WTC11 (cell line): ENCODE measurements around the gene ZFYVE28. TPM values are rescaled to one million over a fixed set of nuclear protein-coding genes. Genes with fewer than 3 reads are reported as not detected.

ENCODE experiments used
- ATAC-seq: fragments of 200-7000 bp; cut with Tn5 transposase; 2 replicates; pipeline ENCODE4 v1.10.0; 2021; ENCODE audit warnings: mild to moderate bottlenecking, moderate library complexity
- CTCF ChIA-PET: fragments of 300-600 bp; sonication (Branson Sonifier 250); formaldehyde crosslinking; loops from one replicate; lab custom pipeline; 2021; ENCODE audit warnings: antibody characterized with exemption; lab: Charles Lee
- POLR2A ChIA-PET: fragments of 350-600 bp; sonication (Branson Sonifier 250); formaldehyde crosslinking; loops from one replicate; lab custom pipeline; 2021; ENCODE audit warnings: antibody characterized with exemption; lab: Charles Lee
- DNase-seq: peaks from one replicate; pipeline ENCODE4 v3.0.0; 2021; ENCODE audit warnings: low spot score
- H3K27ac Mint-ChIP-seq: 2 replicates; pipeline ENCODE4 v1.8.0; 2021; ENCODE audit warnings: mixed read lengths
- H3K27me3 Mint-ChIP-seq: 2 replicates; pipeline ENCODE4 v1.8.0; 2021; ENCODE audit warnings: low read depth, mild to moderate bottlenecking, moderate library complexity, mixed read lengths
- H3K36me3 Mint-ChIP-seq: 2 replicates; pipeline ENCODE4 v1.8.0; 2021; ENCODE audit warnings: mixed read lengths
- H3K4me1 Mint-ChIP-seq: 2 replicates; pipeline ENCODE4 v1.8.0; 2022; ENCODE audit warnings: mixed read lengths
- H3K4me3 Mint-ChIP-seq: 2 replicates; pipeline ENCODE4 v1.8.0; 2021; ENCODE audit warnings: mild to moderate bottlenecking, moderate library complexity, mixed read lengths
- H3K9me3 Mint-ChIP-seq: 2 replicates; pipeline ENCODE4 v1.8.0; 2021; ENCODE audit warnings: mixed read lengths
- AR ChIP-seq: fragments of 250-450 bp; sonication (Bioruptor Pico); IDR thresholded peaks from 2 replicates; pipeline ENCODE4 v1.9.0; 2021; ENCODE audit warnings: mild to moderate bottlenecking
- CREM ChIP-seq: sonication (generic); formaldehyde crosslinking; IDR thresholded peaks from 2 replicates; pipeline ENCODE4 v1.8.1; 2022; ENCODE audit warnings: mild to moderate bottlenecking, missing genetic modification reagents, moderate library complexity
- E2F5 ChIP-seq: sonication (generic); formaldehyde crosslinking; IDR thresholded peaks from 2 replicates; pipeline ENCODE4 v1.8.1; 2022; ENCODE audit warnings: mild to moderate bottlenecking, moderate library complexity, missing genetic modification reagents
- IRF1 ChIP-seq: sonication (generic); formaldehyde crosslinking; IDR thresholded peaks from 2 replicates; pipeline ENCODE4 v1.8.0; 2023; ENCODE audit warnings: missing genetic modification reagents
- IRF2 ChIP-seq: sonication (generic); formaldehyde crosslinking; IDR thresholded peaks from 2 replicates; pipeline ENCODE4 v1.8.0; 2022; ENCODE audit warnings: low read depth, missing genetic modification reagents, borderline replicate concordance
- JAZF1 ChIP-seq: fragments of 250-450 bp; sonication (Bioruptor Pico); IDR thresholded peaks from 2 replicates; pipeline ENCODE4 v1.9.0; 2021; ENCODE audit warnings: moderate library complexity, mild to moderate bottlenecking, inconsistent platforms
- JUN ChIP-seq: sonication (generic); formaldehyde crosslinking; IDR thresholded peaks from 2 replicates; pipeline ENCODE4 v1.8.0; 2023; ENCODE audit warnings: mild to moderate bottlenecking, missing genetic modification reagents
- MXD4 ChIP-seq: fragments of 250-450 bp; sonication (Bioruptor Pico); IDR thresholded peaks from 2 replicates; pipeline ENCODE4 v1.8.0; 2021; ENCODE audit warnings: mild to moderate bottlenecking, moderate library complexity, borderline replicate concordance
- NFYB ChIP-seq: sonication (generic); formaldehyde crosslinking; conservative IDR thresholded peaks from 2 replicates; pipeline ENCODE4 v1.8.0; 2022; ENCODE audit warnings: low read depth, missing genetic modification reagents
- NR1H2 ChIP-seq: sonication (generic); formaldehyde crosslinking; IDR thresholded peaks from 2 replicates; pipeline ENCODE4 v1.9.0; 2021; ENCODE audit warnings: mild to moderate bottlenecking, moderate library complexity, missing genetic modification reagents
- NR2C2 ChIP-seq: sonication (generic); formaldehyde crosslinking; IDR thresholded peaks from 2 replicates; pipeline ENCODE4 v1.8.0; 2022; ENCODE audit warnings: mild to moderate bottlenecking, missing genetic modification reagents
- PREB ChIP-seq: sonication (generic); formaldehyde crosslinking; IDR thresholded peaks from 2 replicates; pipeline ENCODE4 v1.8.1; 2022; ENCODE audit warnings: mild to moderate bottlenecking, missing genetic modification reagents, moderate library complexity, borderline replicate concordance
- TCF7 ChIP-seq: sonication (generic); formaldehyde crosslinking; IDR thresholded peaks from 2 replicates; pipeline ENCODE4 v1.8.0; 2022; ENCODE audit warnings: mild to moderate bottlenecking, low read depth, missing genetic modification reagents, moderate library complexity
- ZNF138 ChIP-seq: sonication (generic); formaldehyde crosslinking; conservative IDR thresholded peaks from 2 replicates; pipeline ENCODE4 v1.8.1; 2022; ENCODE audit warnings: mild to moderate bottlenecking, moderate library complexity, missing genetic modification reagents
- ZNF219 ChIP-seq: sonication (generic); formaldehyde crosslinking; IDR thresholded peaks from 2 replicates; pipeline ENCODE4 v1.8.0; 2023; ENCODE audit warnings: missing genetic modification reagents, mild to moderate bottlenecking, borderline replicate concordance
- ZNF396 ChIP-seq: fragments of 250-450 bp; sonication (Bioruptor Pico); IDR thresholded peaks from 2 replicates; pipeline ENCODE4 v1.8.0; 2021; ENCODE audit warnings: mild to moderate bottlenecking, moderate library complexity, borderline replicate concordance
- ZNF416 ChIP-seq: fragments of 250-450 bp; sonication (Bioruptor Pico); IDR thresholded peaks from 2 replicates; pipeline ENCODE4 v1.9.0; 2021; ENCODE audit warnings: mild to moderate bottlenecking, inconsistent platforms
- total RNA-seq: library from RNA; stranded (reverse); gene quantifications from 3 replicates; pipeline ENCODE4 v1.2.3, GENCODE V29; 2021

The ZFYVE28 gene
- total RNA-seq, 1 experiment from 2014 or later = 7.8 TPM

GRCh38 chr4:2245787-2246275 is 172.6 kb downstream of the ZFYVE28 start (continued):
- TF ChIP-seq ZNF396 (CRISPR knock-in tag) = no peak

- ChIA-PET POLR2A (no interaction called here), CTCF (no interaction called here)
- Mint-ChIP-seq H3K27ac (no peak overlapping the region), H3K27me3 (peaks cover 13% of the 10 kb centered on the region), H3K36me3 (peaks cover 13% of the 10 kb centered on the region), H3K4me3 (no peak overlapping the region), H3K4me1 (peaks cover 15% of the 10 kb centered on the region), H3K9me3 (peaks cover 23% of the 10 kb centered on the region)
- DNase-seq (peak; percentile 11), ATAC-seq (no peak)
- no peak for TF ChIP-seq ZNF396 (CRISPR knock-in tag)
- no peak for TF ChIP-seq NFYB
- no peak for TF ChIP-seq IRF2 (CRISPR knock-in tag)
- TF ChIP-seq TCF7 (CRISPR knock-in tag) = no peak
- no peak for TF ChIP-seq CREM (CRISPR knock-in tag)
- no peak for TF ChIP-seq ZNF219 (CRISPR knock-in tag)
These were observed 173.2 kb downstream of the ZFYVE28 start for GRCh38 chr4:2245057-2245786.

GRCh38 chr4:2243681-2244380 is 174.6 kb downstream of the ZFYVE28 start:
- peaks cover 13% of the 10 kb centered on the region for H3K27me3 Mint-ChIP-seq
- TF ChIP-seq AR (CRISPR knock-in tag) (no peak), IRF1 (no peak), JUN (CRISPR knock-in tag) (no peak), NR1H2 (CRISPR knock-in tag) (no peak), E2F5 (no peak), MXD4 (CRISPR knock-in tag) (no peak), ZNF416 (CRISPR knock-in tag) (no peak), PREB (CRISPR knock-in tag) (no peak), ZNF138 (CRISPR knock-in tag) (no peak), JAZF1 (CRISPR knock-in tag) (no peak), NR2C2 (CRISPR knock-in tag) (no peak)
- TF ChIP-seq, all 79 proteins: peak for 0
- H3K9me3 Mint-ChIP-seq = peaks cover 23% of the 10 kb centered on the region
- peak; percentile 29 for DNase-seq
- peaks cover 25% of the 10 kb centered on the region for H3K4me1 Mint-ChIP-seq
- H3K27ac Mint-ChIP-seq = no peak overlapping the region; the same call in 1 of the 2 replicates
- ChIA-PET POLR2A (no interaction called here), CTCF (interaction anchor here (0.6 to 1.0 kb wide), 3 partner anchors 23 to 198 kb away, joined by 3 to 4 read pairs (median 3); no protein-coding TSS in a partner anchor)
- ATAC-seq = no peak
- peaks cover 16% of the 10 kb centered on the region for H3K36me3 Mint-ChIP-seq
- no peak overlapping the region for H3K4me3 Mint-ChIP-seq
